MM.1S (cell line): ENCODE data around the gene VPS8.

Source experiments
- CTCF ChIP-seq: fragments of 300-600 bp; sonication (generic); IDR thresholded peaks from 2 replicates; pipeline ENCODE4 v1.5.1; 2016; ENCODE audit warnings: antibody characterized with exemption, low read length, mixed read lengths
- EZH2 ChIP-seq: fragments of 300-600 bp; sonication (generic); optimal IDR thresholded peaks from 2 replicates; pipeline ENCODE3; 2017; ENCODE audit warnings: low read depth, mild to moderate bottlenecking, antibody characterized with exemption, low read length, mixed read lengths

- TF ChIP-seq CTCF (no peak), EZH2 (no peak)
Observed at GRCh38 chr3:184820525-184820924, 8.6 kb downstream of the VPS8 start.
